ENCODE data around the gene FHAD1. TPM values are rescaled to one million over a fixed set of nuclear protein-coding genes. Genes with fewer than 3 reads are reported as not detected.

The FHAD1 gene
- total and polyA plus RNA-seq, 4 donors, result under 0.01 to 0.13 (median 0.05) TPM; not detected in 1

- H3K9me3 ChIP-seq (ENCODE audit: control insufficient read depth in 4 of 4, low read length in 3 of 4), result no peaks in the 10 kb centered on the region
- no peaks in the 10 kb centered on the region for H3K27me3 ChIP-seq (ENCODE audit: control insufficient read depth in 4 of 4, insufficient read depth in 4 of 4, low read length in 3 of 4)
- no peak overlapping the region for H3K9ac ChIP-seq (ENCODE audit: low read depth in 1 of 2, low read length in 2 of 2)
- H3K36me3 ChIP-seq (ENCODE audit: control insufficient read depth in 4 of 4, insufficient read depth in 3 of 4, low read depth in 1 of 4, low read length in 3 of 4), result no peaks in the 10 kb centered on the region
- no peak for DNase-seq (ENCODE audit: low spot score)
- no peak overlapping the region for H3K4me3 ChIP-seq (ENCODE audit: low read depth in 1 of 3, low read length in 3 of 3)
- H3K27ac ChIP-seq (ENCODE audit: low read depth in 1 of 2, low read length in 2 of 2), result no peak overlapping the region
- peaks cover 0 to 2% (median 0%) of the 10 kb centered on the region in 4 donors for H3K4me1 ChIP-seq (ENCODE audit: control insufficient read depth in 4 of 4, insufficient read depth in 4 of 4, low read length in 3 of 4)
- TF ChIP-seq HNF4G (IDR thresholded peaks at IDR 0.05) (no peak), MAX (IDR thresholded peaks at IDR 0.05) (no peak), HNF4A (conservative IDR thresholded peaks at IDR 0.05) (no peak), YY1 (IDR thresholded peaks at IDR 0.05) (no peak), ATF3 (IDR thresholded peaks at IDR 0.05) (no peak)
- 81% methylated on average over 12 of the region's 12 CpGs for WGBS
Measured at GRCh38 chr1:15341634-15342407, 94.8 kb downstream of the FHAD1 start.

GRCh38 chr1:15342408-15342967 lies 95.5 kb downstream of the FHAD1 start:
- WGBS, result 92% methylated on average over 4 of the region's 4 CpGs
- Histone ChIP-seq H3K27me3 (ENCODE audit: control insufficient read depth in 4 of 4, insufficient read depth in 4 of 4, low read length in 3 of 4) (no peaks in the 10 kb centered on the region), H3K4me3 (ENCODE audit: low read depth in 1 of 3, low read length in 3 of 3) (no peak overlapping the region), H3K27ac (ENCODE audit: low read depth in 1 of 2, low read length in 2 of 2) (no peak overlapping the region), H3K4me1 (ENCODE audit: control insufficient read depth in 4 of 4, insufficient read depth in 4 of 4, low read length in 3 of 4) (peaks cover 0 to 2% (median 0%) of the 10 kb centered on the region in 4 donors), H3K9ac (ENCODE audit: low read depth in 1 of 2, low read length in 2 of 2) (no peak overlapping the region), H3K9me3 (ENCODE audit: control insufficient read depth in 4 of 4, low read length in 3 of 4) (no peaks in the 10 kb centered on the region), H3K36me3 (ENCODE audit: control insufficient read depth in 4 of 4, insufficient read depth in 3 of 4, low read depth in 1 of 4, low read length in 3 of 4) (no peaks in the 10 kb centered on the region)
- TF ChIP-seq MAX (IDR thresholded peaks at IDR 0.05) (no peak), NR2F2 (IDR thresholded peaks at IDR 0.05) (no peak), JUND (IDR thresholded peaks at IDR 0.05) (no peak)
- DNase-seq (ENCODE audit: low spot score), result no peak

GRCh38 chr1:15343099-15343498 lies 96.1 kb downstream of the FHAD1 start:
- Histone ChIP-seq H3K27me3 (ENCODE audit: control insufficient read depth in 4 of 4, insufficient read depth in 4 of 4, low read length in 3 of 4) (no peaks in the 10 kb centered on the region), H3K9ac (ENCODE audit: low read depth in 1 of 2, low read length in 2 of 2) (no peak overlapping the region), H3K4me1 (ENCODE audit: control insufficient read depth in 4 of 4, insufficient read depth in 4 of 4, low read length in 3 of 4) (peaks cover 0 to 2% (median 0%) of the 10 kb centered on the region in 4 donors), H3K27ac (ENCODE audit: low read depth in 1 of 2, low read length in 2 of 2) (no peak overlapping the region), H3K4me3 (ENCODE audit: low read depth in 1 of 3, low read length in 3 of 3) (no peak overlapping the region), H3K36me3 (ENCODE audit: control insufficient read depth in 4 of 4, insufficient read depth in 3 of 4, low read depth in 1 of 4, low read length in 3 of 4) (no peaks in the 10 kb centered on the region), H3K9me3 (ENCODE audit: control insufficient read depth in 4 of 4, low read length in 3 of 4) (no peaks in the 10 kb centered on the region)
- WGBS, result 90% methylated on average over 9 of the region's 9 CpGs
- TF ChIP-seq SP1 (IDR thresholded peaks at IDR 0.05) (no peak), FOXA2 (IDR thresholded peaks at IDR 0.05) (no peak), GABPA (IDR thresholded peaks at IDR 0.05 in 1 of 2, conservative IDR thresholded peaks at IDR 0.05 in 1 of 2) (no peak)
- no peak for DNase-seq (ENCODE audit: low spot score)

GRCh38 chr1:15343729-15344128 lies 96.7 kb downstream of the FHAD1 start:
- Histone ChIP-seq H3K9me3 (ENCODE audit: control insufficient read depth in 4 of 4, low read length in 3 of 4) (no peaks in the 10 kb centered on the region), H3K4me1 (ENCODE audit: control insufficient read depth in 4 of 4, insufficient read depth in 4 of 4, low read length in 3 of 4) (peaks cover 0 to 2% (median 0%) of the 10 kb centered on the region in 4 donors), H3K9ac (ENCODE audit: low read depth in 1 of 2, low read length in 2 of 2) (no peak overlapping the region), H3K27ac (ENCODE audit: low read depth in 1 of 2, low read length in 2 of 2) (no peak overlapping the region), H3K4me3 (ENCODE audit: low read depth in 1 of 3, low read length in 3 of 3) (no peak overlapping the region), H3K36me3 (ENCODE audit: control insufficient read depth in 4 of 4, insufficient read depth in 3 of 4, low read depth in 1 of 4, low read length in 3 of 4) (no peaks in the 10 kb centered on the region), H3K27me3 (ENCODE audit: control insufficient read depth in 4 of 4, insufficient read depth in 4 of 4, low read length in 3 of 4) (no peaks in the 10 kb centered on the region)
- TF ChIP-seq HNF4G (IDR thresholded peaks at IDR 0.05) (no peak), HNF4A (conservative IDR thresholded peaks at IDR 0.05) (no peak), CTCF (IDR thresholded peaks at IDR 0.05; ENCODE audit: low read depth, low read length, missing input control) (no peak)
- WGBS, result 61% methylated on average over 11 of the region's 11 CpGs
- DNase-seq (ENCODE audit: low spot score), result no peak

Data from liver (tissue), 9 donors.